HEK293 (cell line): ENCODE results near the gene TRAPPC12.
"Not testable (repeated sequence)": the region's sequence is repeated elsewhere in the genome, so short reads cannot be mapped to it uniquely, and the experiment has no call there.

Experiments used
- CTCF ChIA-PET: fragments of 350-600 bp; formaldehyde crosslinking; extraction: SDS; loops from one replicate; lab custom pipeline; 2021; ENCODE audit warnings: antibody characterized with exemption; lab: Yijun Ruan, JAX
- POLR2A ChIA-PET: fragments of 300-600 bp; formaldehyde crosslinking; extraction: SDS; loops from one replicate; lab custom pipeline; 2020; ENCODE audit warnings: antibody characterized with exemption, inconsistent platforms; lab: Yijun Ruan, JAX
- H3K27ac ChIP-seq: fragments of 200-500 bp; sonication (Bioruptor generic); 2 replicates; pipeline ENCODE4 v1.5.1; 2014; ENCODE audit warnings: low read depth, low read length, control low read depth, inconsistent platforms; ENCODE audit errors: extremely low read depth
- H3K36me3 ChIP-seq, 2 experiments: fragments of 200-500 bp in 1 of 2; sonication (Bioruptor generic) in 1 of 2; 1 replicate in 1 of 2; 2 replicates in 1 of 2; pipeline ENCODE4 v1.5.1; 2014 to 2017; ENCODE audit warnings: inconsistent platforms in 2 of 2, low read length in 2 of 2; ENCODE audit not compliant: control insufficient read depth in 2 of 2, insufficient read depth in 1 of 2
- H3K4me1 ChIP-seq: fragments of 200-500 bp; sonication (Bioruptor generic); 2 replicates; pipeline ENCODE4 v1.5.1; 2014; ENCODE audit warnings: mild to moderate bottlenecking, low read length, inconsistent platforms; ENCODE audit not compliant: control insufficient read depth, insufficient read depth
- H3K4me3 ChIP-seq: 2 replicates; pipeline ENCODE4 v1.5.1; 2011; ENCODE audit warnings: low read depth, mild to moderate bottlenecking, control low read depth, low read length, moderate library complexity
- H3K9me3 ChIP-seq: fragments of 200-500 bp; sonication (Bioruptor generic); 2 replicates; pipeline ENCODE4 v1.5.1; 2014; ENCODE audit warnings: low read depth, low read length, inconsistent platforms; ENCODE audit not compliant: control insufficient read depth, insufficient read depth
- GFI1B ChIP-seq: fragments of 450-650 bp; formaldehyde crosslinking; IDR thresholded peaks from 2 replicates; pipeline ENCODE4 v1.5.1; 2016; ENCODE audit warnings: missing biosample characterization, missing genetic modification characterization
- GLI4 ChIP-seq: fragments of 450-650 bp; formaldehyde crosslinking; IDR thresholded peaks from 2 replicates; pipeline ENCODE4 v1.5.1; 2016; ENCODE audit warnings: missing biosample characterization, missing genetic modification characterization
- ZNF132 ChIP-seq: fragments of 450-650 bp; formaldehyde crosslinking; IDR thresholded peaks from 2 replicates; pipeline ENCODE4 v1.5.1; 2017; ENCODE audit warnings: missing biosample characterization, missing genetic modification characterization, borderline replicate concordance
- ZNF169 ChIP-seq: fragments of 450-650 bp; formaldehyde crosslinking; IDR thresholded peaks from 2 replicates; pipeline ENCODE4 v1.5.1; 2016; ENCODE audit warnings: missing biosample characterization, missing genetic modification characterization
- ZNF239 ChIP-seq: fragments of 450-650 bp; formaldehyde crosslinking; IDR thresholded peaks from 2 replicates; pipeline ENCODE4 v1.5.1; 2016; ENCODE audit warnings: missing biosample characterization, missing genetic modification characterization
- ZNF311 ChIP-seq: fragments of 450-650 bp; formaldehyde crosslinking; IDR thresholded peaks from 2 replicates; pipeline ENCODE4 v1.5.1; 2017; ENCODE audit warnings: missing biosample characterization, missing genetic modification characterization, borderline replicate concordance
- ZNF350 ChIP-seq: fragments of 450-650 bp; formaldehyde crosslinking; IDR thresholded peaks from 2 replicates; pipeline ENCODE4 v1.5.0; 2017; ENCODE audit warnings: missing biosample characterization, mild to moderate bottlenecking, missing genetic modification characterization
- ZNF354C ChIP-seq: fragments of 450-650 bp; formaldehyde crosslinking; IDR thresholded peaks from 2 replicates; pipeline ENCODE4 v1.5.1; 2016; ENCODE audit warnings: missing biosample characterization, missing genetic modification characterization, low read depth, borderline replicate concordance
- TF ChIP-seq, protein P1 (sequence below): fragments of 450-650 bp; formaldehyde crosslinking; IDR thresholded peaks from 2 replicates; pipeline ENCODE4 v1.5.1; 2016; ENCODE audit warnings: missing biosample characterization, missing genetic modification characterization
- TF ChIP-seq, protein P2 (sequence below): fragments of 450-650 bp; formaldehyde crosslinking; IDR thresholded peaks from 2 replicates; pipeline ENCODE4 v1.5.1; 2016; ENCODE audit warnings: missing biosample characterization, missing genetic modification characterization

Gene TRAPPC12

DNA sequence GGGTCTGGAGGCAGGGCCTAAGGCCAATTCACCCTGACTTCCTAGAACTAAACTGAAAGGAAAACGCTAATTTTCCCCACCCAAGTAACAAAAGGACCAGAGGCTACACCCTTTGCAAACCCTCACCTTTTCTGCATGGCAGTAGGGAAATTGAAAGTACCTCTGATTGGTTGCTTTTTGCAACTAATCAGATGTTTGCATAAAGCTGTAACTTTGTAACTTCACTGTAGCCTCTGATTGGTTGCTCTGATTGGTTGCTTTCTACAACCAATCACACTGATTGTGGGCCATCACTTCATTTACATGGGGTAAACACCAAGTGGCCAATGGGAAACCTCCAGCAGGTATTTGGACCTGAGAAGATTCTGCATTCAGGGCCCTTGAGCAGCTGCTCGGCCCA lies 22.7 kb upstream of the TRAPPC12 start:
- ChIA-PET CTCF (no interaction called here), POLR2A (no interaction called here)
- H3K4me1 ChIP-seq = no peaks in the 10 kb centered on the region
- H3K9me3 ChIP-seq = no peaks in the 10 kb centered on the region
- H3K4me3 ChIP-seq = no peak overlapping the region
- H3K36me3 ChIP-seq = peaks cover 0 to 30% of the 10 kb centered on the region in 2 experiments; a peak in 1 of 3 replicates
- TF ChIP-seq GLI4 (tag by site-specific recombination) (no peak), ZNF132 (tag by site-specific recombination) (no peak), ZNF354C (tag by site-specific recombination) (no peak), ZNF350 (tag by site-specific recombination) (no peak), GFI1B (tag by site-specific recombination) (no peak)
- TF ChIP-seq, protein P1, sequence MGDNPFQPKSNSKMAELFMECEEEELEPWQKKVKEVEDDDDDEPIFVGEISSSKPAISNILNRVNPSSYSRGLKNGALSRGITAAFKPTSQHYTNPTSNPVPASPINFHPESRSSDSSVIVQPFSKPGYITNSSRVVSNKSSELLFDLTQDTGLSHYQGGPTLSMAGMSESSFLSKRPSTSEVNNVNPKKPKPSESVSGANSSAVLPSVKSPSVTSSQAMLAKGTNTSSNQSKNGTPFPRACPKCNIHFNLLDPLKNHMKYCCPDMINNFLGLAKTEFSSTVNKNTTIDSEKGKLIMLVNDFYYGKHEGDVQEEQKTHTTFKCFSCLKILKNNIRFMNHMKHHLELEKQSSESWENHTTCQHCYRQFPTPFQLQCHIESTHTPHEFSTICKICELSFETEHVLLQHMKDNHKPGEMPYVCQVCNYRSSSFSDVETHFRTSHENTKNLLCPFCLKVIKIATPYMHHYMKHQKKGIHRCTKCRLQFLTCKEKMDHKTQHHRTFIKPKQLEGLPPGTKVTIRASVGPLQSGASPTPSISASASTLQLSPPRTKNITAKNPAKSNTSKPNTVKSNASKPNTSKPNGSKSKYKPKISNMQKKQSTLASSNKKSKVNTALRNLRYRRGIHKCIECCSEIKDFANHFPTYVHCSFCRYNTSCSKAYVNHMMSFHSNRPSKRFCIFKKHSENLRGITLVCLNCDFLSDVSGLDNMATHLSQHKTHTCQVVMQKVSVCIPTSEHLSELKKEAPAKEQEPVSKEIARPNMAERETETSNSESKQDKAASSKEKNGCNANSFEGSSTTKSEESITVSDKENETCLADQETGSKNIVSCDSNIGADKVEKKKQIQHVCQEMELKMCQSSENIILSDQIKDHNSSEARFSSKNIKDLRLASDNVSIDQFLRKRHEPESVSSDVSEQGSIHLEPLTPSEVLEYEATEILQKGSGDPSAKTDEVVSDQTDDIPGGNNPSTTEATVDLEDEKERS (tag by site-specific recombination) = no peak
- H3K27ac ChIP-seq = no peak overlapping the region

DNA sequence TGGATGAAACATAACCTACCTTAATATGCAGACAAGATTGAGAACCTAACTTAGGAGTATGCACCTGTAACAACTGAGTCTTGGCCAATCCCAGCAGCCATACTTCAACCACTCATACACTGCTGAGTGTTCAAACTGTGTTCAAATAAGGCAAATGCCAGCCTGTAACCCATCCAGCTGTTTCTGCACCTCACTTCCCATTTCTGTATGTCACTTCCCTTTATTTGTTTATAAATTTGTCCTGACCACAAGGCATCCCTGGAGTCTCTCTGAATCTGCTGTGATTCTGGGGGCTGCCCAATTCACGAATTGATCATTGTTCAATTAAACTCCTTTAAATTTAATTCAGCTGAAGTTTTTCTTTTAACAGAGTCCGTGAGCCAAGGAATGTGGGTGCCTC lies 22.0 kb upstream of the TRAPPC12 start:
- H3K36me3 ChIP-seq = peaks cover 0 to 26% of the 10 kb centered on the region in 2 experiments; a peak in 1 of 3 replicates
- POLR2A ChIA-PET, H3K4me1 ChIP-seq, H3K4me3 ChIP-seq, H3K27ac ChIP-seq, CTCF ChIA-PET, H3K9me3 ChIP-seq: not testable (repeated sequence)

DNA sequence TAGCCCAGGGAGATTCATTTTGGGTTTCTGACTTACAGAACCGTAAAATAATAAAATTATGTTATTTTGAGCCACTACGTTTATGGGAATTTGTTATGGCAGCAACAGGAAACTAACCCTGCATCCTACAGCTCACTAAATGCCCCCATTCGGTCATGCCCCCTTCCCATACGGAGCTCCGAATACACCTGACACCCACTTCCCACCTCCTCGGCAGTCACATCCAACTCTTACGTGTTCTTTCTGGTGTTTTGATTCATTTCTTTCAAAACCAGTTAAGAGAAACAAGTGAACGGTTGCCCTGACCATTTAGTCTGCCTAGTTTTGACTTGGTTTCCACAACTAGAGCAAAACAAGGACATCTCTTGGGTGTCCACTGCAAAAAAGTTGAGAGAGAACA lies 21.6 kb upstream of the TRAPPC12 start:
- Histone ChIP-seq H3K9me3 (no peaks in the 10 kb centered on the region), H3K36me3 (peaks cover 0 to 21% of the 10 kb centered on the region in 2 experiments; a peak in 1 of 3 replicates), H3K27ac (no peak overlapping the region), H3K4me1 (no peaks in the 10 kb centered on the region), H3K4me3 (no peak overlapping the region)
- ChIA-PET CTCF (no interaction called here), POLR2A (no interaction called here)
- TF ChIP-seq ZNF239 (tag by site-specific recombination) = no peak

DNA sequence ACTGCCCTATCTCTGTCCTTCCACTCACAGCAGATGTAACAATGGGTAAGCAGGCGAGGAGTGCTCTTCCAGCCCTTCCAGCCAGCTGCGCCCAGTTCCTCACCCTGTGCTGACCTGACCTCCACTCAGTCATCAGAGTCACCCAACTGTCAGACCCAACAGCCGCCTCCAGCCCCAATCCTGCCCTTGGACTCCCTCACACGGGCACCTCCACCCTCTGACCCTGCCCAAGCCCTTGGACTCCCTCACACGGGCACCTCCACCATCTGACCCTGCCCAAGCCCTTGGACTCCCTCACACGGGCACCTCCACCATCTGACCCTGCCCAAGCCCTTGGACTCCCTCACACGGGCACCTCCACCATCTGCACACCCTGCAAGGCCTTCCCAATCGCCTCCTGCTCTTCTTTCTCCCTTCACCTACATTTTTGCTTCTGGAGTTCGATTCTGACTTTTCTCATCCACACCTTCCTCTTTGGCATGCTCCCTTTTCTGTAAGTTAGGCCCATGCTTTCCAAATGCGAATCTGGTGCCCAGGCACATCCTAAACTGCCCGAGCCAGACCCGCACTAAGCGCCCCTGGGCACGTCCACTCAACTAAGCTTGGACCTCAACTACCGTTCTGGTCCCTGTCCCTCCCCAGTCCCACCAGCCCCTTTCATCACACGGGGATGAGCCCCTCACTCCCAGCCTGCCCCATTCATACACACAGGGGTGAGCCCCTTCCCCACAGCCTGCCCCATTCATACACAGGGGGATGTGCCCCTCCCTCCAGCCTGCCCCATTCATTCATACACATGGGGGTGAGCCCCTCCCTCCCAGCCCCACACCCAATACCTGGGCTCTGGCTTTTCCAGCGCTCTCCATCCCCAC lies 17.7 kb upstream of the TRAPPC12 start:
- POLR2A ChIA-PET = no interaction called here
- CTCF ChIA-PET = no interaction called here
- no peak for TF ChIP-seq ZNF311 (tag by site-specific recombination)
- no peak for TF ChIP-seq ZNF169 (tag by site-specific recombination)
- TF ChIP-seq, protein P2, sequence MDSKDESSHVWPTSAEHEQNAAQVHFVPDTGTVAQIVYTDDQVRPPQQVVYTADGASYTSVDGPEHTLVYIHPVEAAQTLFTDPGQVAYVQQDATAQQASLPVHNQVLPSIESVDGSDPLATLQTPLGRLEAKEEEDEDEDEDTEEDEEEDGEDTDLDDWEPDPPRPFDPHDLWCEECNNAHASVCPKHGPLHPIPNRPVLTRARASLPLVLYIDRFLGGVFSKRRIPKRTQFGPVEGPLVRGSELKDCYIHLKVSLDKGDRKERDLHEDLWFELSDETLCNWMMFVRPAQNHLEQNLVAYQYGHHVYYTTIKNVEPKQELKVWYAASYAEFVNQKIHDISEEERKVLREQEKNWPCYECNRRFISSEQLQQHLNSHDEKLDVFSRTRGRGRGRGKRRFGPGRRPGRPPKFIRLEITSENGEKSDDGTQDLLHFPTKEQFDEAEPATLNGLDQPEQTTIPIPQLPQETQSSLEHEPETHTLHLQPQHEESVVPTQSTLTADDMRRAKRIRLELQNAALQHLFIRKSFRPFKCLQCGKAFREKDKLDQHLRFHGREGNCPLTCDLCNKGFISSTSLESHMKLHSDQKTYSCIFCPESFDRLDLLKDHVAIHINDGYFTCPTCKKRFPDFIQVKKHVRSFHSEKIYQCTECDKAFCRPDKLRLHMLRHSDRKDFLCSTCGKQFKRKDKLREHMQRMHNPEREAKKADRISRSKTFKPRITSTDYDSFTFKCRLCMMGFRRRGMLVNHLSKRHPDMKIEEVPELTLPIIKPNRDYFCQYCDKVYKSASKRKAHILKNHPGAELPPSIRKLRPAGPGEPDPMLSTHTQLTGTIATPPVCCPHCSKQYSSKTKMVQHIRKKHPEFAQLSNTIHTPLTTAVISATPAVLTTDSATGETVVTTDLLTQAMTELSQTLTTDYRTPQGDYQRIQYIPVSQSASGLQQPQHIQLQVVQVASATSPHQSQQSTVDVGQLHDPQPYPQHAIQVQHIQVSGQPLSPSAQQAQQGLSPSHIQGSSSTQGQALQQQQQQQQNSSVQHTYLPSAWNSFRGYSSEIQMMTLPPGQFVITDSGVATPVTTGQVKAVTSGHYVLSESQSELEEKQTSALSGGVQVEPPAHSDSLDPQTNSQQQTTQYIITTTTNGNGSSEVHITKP = no peak
- H3K9me3 ChIP-seq = no peaks in the 10 kb centered on the region
- H3K27ac ChIP-seq = no peak overlapping the region
- no peaks in the 10 kb centered on the region for H3K4me1 ChIP-seq
- H3K36me3 ChIP-seq = no peaks in the 10 kb centered on the region
- H3K4me3 ChIP-seq = no peak overlapping the region
